HL-60 (cell line): ENCODE results near the gene ELAVL1.

ENCODE experiments used
- DNase-seq, 2 experiments: peaks; one replicate each; pipeline ENCODE4 v3.0.0-alpha.2; 2010 to 2020; ENCODE audit warnings: low read depth in 1 of 2, low spot score in 1 of 2
- H3K27ac ChIP-seq: fragments of 250-450 bp; sonication (Bioruptor Pico); replicated peaks from 2 replicates; pipeline ENCODE4 v1.5.1; 2020; ENCODE audit warnings: mild to moderate bottlenecking, moderate library complexity
- H3K27me3 ChIP-seq: fragments of 250-450 bp; sonication (Bioruptor Pico); 2 replicates; pipeline ENCODE4 v1.5.1; 2021; ENCODE audit warnings: mild to moderate bottlenecking, moderate library complexity; ENCODE audit not compliant: insufficient read depth, poor library complexity, severe bottlenecking
- H3K4me3 ChIP-seq: replicated peaks from 2 replicates; pipeline ENCODE4 v1.5.1; 2011; ENCODE audit warnings: mild to moderate bottlenecking, control low read depth, low read length; ENCODE audit not compliant: insufficient read depth
- CTCF ChIP-seq: IDR thresholded peaks from one replicate; pipeline ENCODE4 v1.5.1; 2011; ENCODE audit warnings: low read length, control low read depth, inconsistent platforms; ENCODE audit not compliant: insufficient read depth
- GABPA ChIP-seq: IDR thresholded peaks from 2 replicates; pipeline ENCODE4 v1.6.1; 2012; ENCODE audit warnings: low read depth
- POLR2AphosphoS5 ChIP-seq: IDR thresholded peaks from 2 replicates; pipeline ENCODE4 v1.6.1; 2012; ENCODE audit warnings: low read depth
- REST ChIP-seq: IDR thresholded peaks from 2 replicates; pipeline ENCODE4 v1.6.1; 2012; ENCODE audit warnings: low read depth; ENCODE audit not compliant: insufficient replicate concordance
- SPI1 ChIP-seq: IDR thresholded peaks from 2 replicates; pipeline ENCODE4 v1.6.1; 2012; ENCODE audit warnings: low read depth, mild to moderate bottlenecking, borderline replicate concordance

ELAVL1 gene

GRCh38 chr19:7965259-7965841 lies 40.1 kb downstream of the ELAVL1 start:
- Histone ChIP-seq H3K4me3 (no peak overlapping the region), H3K27me3 (no peaks in the 10 kb centered on the region), H3K27ac (no peak overlapping the region)
- TF ChIP-seq CTCF, result no peak
- TF ChIP-seq REST, result no peak
- TF ChIP-seq GABPA, result no peak
- no peak for TF ChIP-seq POLR2AphosphoS5
- no peak for TF ChIP-seq SPI1
- DNase-seq, result no peak

- DNase-seq, result no peak
- Histone ChIP-seq H3K4me3 (no peak overlapping the region), H3K27me3 (no peaks in the 10 kb centered on the region), H3K27ac (no peak overlapping the region)
- no peak for TF ChIP-seq CTCF
- no peak for TF ChIP-seq GABPA
- no peak for TF ChIP-seq POLR2AphosphoS5
- no peak for TF ChIP-seq SPI1
- TF ChIP-seq REST, result no peak
These were observed 41.9 kb downstream of the ELAVL1 start for GRCh38 chr19:7963566-7963965.

GRCh38 chr19:7962644-7963268 lies 42.7 kb downstream of the ELAVL1 start:
- TF ChIP-seq POLR2AphosphoS5, result no peak
- no peak for TF ChIP-seq REST
- no peak for TF ChIP-seq GABPA
- no peak for TF ChIP-seq CTCF
- no peak for TF ChIP-seq SPI1
- no peak overlapping the region for H3K4me3 ChIP-seq
- no peak overlapping the region; the same call in 1 of the 2 replicates for H3K27ac ChIP-seq
- DNase-seq, result no peak
- H3K27me3 ChIP-seq, result no peaks in the 10 kb centered on the region
